ENCODE measurements around the gene DMBT1.

GRCh38 chr10:122565766-122566206, 5.2 kb downstream of the DMBT1 start:
- TF ChIP-seq LEF1 (IDR thresholded peaks at IDR 0.05; ENCODE audit: borderline replicate concordance): no peak
- no peak for TF ChIP-seq SUZ12 (IDR thresholded peaks at IDR 0.05)
- no peak for TF ChIP-seq ZNF384 (IDR thresholded peaks at IDR 0.05)
- no peak for TF ChIP-seq TARDBP (IDR thresholded peaks at IDR 0.05)
- no peak for TF ChIP-seq BHLHE40 (IDR thresholded peaks at IDR 0.05; ENCODE audit: borderline replicate concordance)
- no peak for TF ChIP-seq SP1 (IDR thresholded peaks at IDR 0.05)
- no peak for TF ChIP-seq CTBP1 (IDR thresholded peaks at IDR 0.05; ENCODE audit: borderline replicate concordance)
- no peak for TF ChIP-seq HDGF (IDR thresholded peaks at IDR 0.05; ENCODE audit: borderline replicate concordance)
- TF ChIP-seq ARNT (IDR thresholded peaks at IDR 0.05): no peak
- TF ChIP-seq FOXM1 (IDR thresholded peaks at IDR 0.05; ENCODE audit: borderline replicate concordance): no peak
- TF ChIP-seq L3MBTL2 (conservative IDR thresholded peaks at IDR 0.05): no peak
- TF ChIP-seq FOXA1 (IDR thresholded peaks at IDR 0.05): no peak
- TF ChIP-seq PKNOX1 (IDR thresholded peaks at IDR 0.05): no peak

Data from HEK293T (cell line).